OCI-LY1 (cell line): ENCODE measurements around the gene CHMP2A.

Source experiments
- CTCF ChIP-seq: fragments of 200-600 bp; sonication (generic), shearing (Covaris generic); IDR thresholded peaks from 2 replicates; pipeline ENCODE4 v1.5.1; 2017; ENCODE audit warnings: mild to moderate bottlenecking, antibody characterized with exemption, low read length, moderate library complexity, mixed read lengths
- EZH2 ChIP-seq: fragments of 200-600 bp; sonication (generic), shearing (Covaris generic); IDR thresholded peaks from 2 replicates; pipeline ENCODE4 v1.8.0; 2017; ENCODE audit warnings: borderline replicate concordance, mixed run types, mild to moderate bottlenecking, antibody characterized with exemption, low read length, moderate library complexity, mixed read lengths

GRCh38 chr19:58562122-58563033, 7.5 kb upstream of the CHMP2A start:
- TF ChIP-seq CTCF, result no peak
- no peak for TF ChIP-seq EZH2
